Superior temporal gyrus (tissue), 1 donor: ENCODE measurements around the gene FSTL4.

Experiments
- DNase-seq: peaks from one replicate; pipeline ENCODE4 v3.0.0-alpha.2; 2016; ENCODE audit errors: extremely low spot score

Gene FSTL4

GRCh38 chr5:133266527-133266878 lies 345.8 kb downstream of the FSTL4 start:
- no peak for DNase-seq

- DNase-seq: no peak
These were observed 346.4 kb downstream of the FSTL4 start for GRCh38 chr5:133265720-133266526.

- no peak for DNase-seq
These were observed 347.1 kb downstream of the FSTL4 start for GRCh38 chr5:133265257-133265656.

GRCh38 chr5:133262690-133263089 lies 349.7 kb downstream of the FSTL4 start:
- no peak for DNase-seq

GRCh38 chr5:133261993-133262392 lies 350.3 kb downstream of the FSTL4 start:
- DNase-seq: no peak

GRCh38 chr5:133260715-133261114 lies 351.6 kb downstream of the FSTL4 start:
- DNase-seq: no peak

GRCh38 chr5:133259199-133259997 lies 352.9 kb downstream of the FSTL4 start:
- no peak for DNase-seq

GRCh38 chr5:133257977-133258376 lies 354.4 kb downstream of the FSTL4 start:
- DNase-seq: no peak

- no peak for DNase-seq
These were observed 356.1 kb downstream of the FSTL4 start for GRCh38 chr5:133256276-133256675.

- DNase-seq: no peak
These were observed 357.5 kb downstream of the FSTL4 start for GRCh38 chr5:133254803-133255202.

- DNase-seq: no peak
These were observed 358.7 kb downstream of the FSTL4 start for GRCh38 chr5:133253671-133254070.

GRCh38 chr5:133253070-133253469 lies 359.3 kb downstream of the FSTL4 start:
- no peak for DNase-seq

GRCh38 chr5:133252133-133252480 lies 360.2 kb downstream of the FSTL4 start:
- DNase-seq: no peak

GRCh38 chr5:133251296-133252132 lies 360.8 kb downstream of the FSTL4 start:
- no peak for DNase-seq

- no peak for DNase-seq
These were observed 361.8 kb downstream of the FSTL4 start for GRCh38 chr5:133250527-133250926.

GRCh38 chr5:133249593-133249992 lies 362.7 kb downstream of the FSTL4 start:
- DNase-seq: no peak

- no peak for DNase-seq
These were observed 364.3 kb downstream of the FSTL4 start for GRCh38 chr5:133247881-133248624.

GRCh38 chr5:133247151-133247709 lies 365.1 kb downstream of the FSTL4 start:
- no peak for DNase-seq

GRCh38 chr5:133246376-133247150 lies 365.8 kb downstream of the FSTL4 start:
- no peak for DNase-seq

GRCh38 chr5:133246053-133246370 lies 366.3 kb downstream of the FSTL4 start:
- no peak for DNase-seq
